ENCODE data around the gene RBM38. TPM values are rescaled to one million over a fixed set of nuclear protein-coding genes. Genes with fewer than 3 reads are reported as not detected.

Gene RBM38
- total RNA-seq, 6 experiments from 2014 or later = 3.7 to 5.7 (median 4.6) TPM

GRCh38 chr20:57394121-57395082 is 3.2 kb downstream of the RBM38 start:
- no peak overlapping the region for H3K4me3 Mint-ChIP-seq
- no peak for DNase-seq
- H3K27me3 Mint-ChIP-seq (ENCODE audit: insufficient read depth) = no peaks in the 10 kb centered on the region; the same call in 1 of the 2 replicates
- H3K27ac Mint-ChIP-seq = no peak overlapping the region
- H3K9me3 Mint-ChIP-seq = no peaks in the 10 kb centered on the region
- H3K36me3 Mint-ChIP-seq (ENCODE audit: low read depth) = peaks cover 5% of the 10 kb centered on the region; the same call in 1 of the 2 replicates
- TF ChIP-seq CTCF (IDR thresholded peaks at IDR 0.05) = no peak
- peaks cover 7% of the 10 kb centered on the region for H3K4me1 Mint-ChIP-seq (ENCODE audit: low read depth)

- TF ChIP-seq CTCF (IDR thresholded peaks at IDR 0.05) = no peak
- no peak overlapping the region for H3K4me3 Mint-ChIP-seq
- H3K4me1 Mint-ChIP-seq (ENCODE audit: low read depth) = peaks cover 8% of the 10 kb centered on the region
- no peak for DNase-seq
- peaks cover 5% of the 10 kb centered on the region; the same call in 1 of the 2 replicates for H3K36me3 Mint-ChIP-seq (ENCODE audit: low read depth)
- no peaks in the 10 kb centered on the region for H3K9me3 Mint-ChIP-seq
- no peak overlapping the region; the same call in 1 of the 2 replicates for H3K27ac Mint-ChIP-seq
- H3K27me3 Mint-ChIP-seq (ENCODE audit: insufficient read depth) = no peaks in the 10 kb centered on the region; the same call in 1 of the 2 replicates
These were observed 4.1 kb downstream of the RBM38 start for GRCh38 chr20:57395111-57395966.

- Mint-ChIP-seq H3K27me3 (ENCODE audit: insufficient read depth) (no peaks in the 10 kb centered on the region; the same call in 1 of the 2 replicates), H3K9me3 (no peaks in the 10 kb centered on the region), H3K36me3 (ENCODE audit: low read depth) (peaks cover 7% of the 10 kb centered on the region; the same call in 1 of the 2 replicates), H3K4me3 (no peak overlapping the region), H3K4me1 (ENCODE audit: low read depth) (peaks cover 8% of the 10 kb centered on the region), H3K27ac (no peak overlapping the region)
- TF ChIP-seq CTCF (IDR thresholded peaks at IDR 0.05) = no peak
- no peak for DNase-seq
These were observed 5.2 kb downstream of the RBM38 start for GRCh38 chr20:57396212-57396983.

GRCh38 chr20:57396984-57397692 is 5.9 kb downstream of the RBM38 start:
- H3K27ac Mint-ChIP-seq = no peak overlapping the region
- H3K9me3 Mint-ChIP-seq = no peaks in the 10 kb centered on the region
- no peak for TF ChIP-seq CTCF (IDR thresholded peaks at IDR 0.05)
- no peak for DNase-seq
- no peak overlapping the region for H3K4me3 Mint-ChIP-seq
- peaks cover 9% of the 10 kb centered on the region; the same call in 1 of the 2 replicates for H3K36me3 Mint-ChIP-seq (ENCODE audit: low read depth)
- H3K27me3 Mint-ChIP-seq (ENCODE audit: insufficient read depth) = no peaks in the 10 kb centered on the region; the same call in 1 of the 2 replicates
- peaks cover 8% of the 10 kb centered on the region for H3K4me1 Mint-ChIP-seq (ENCODE audit: low read depth)

All from HFFc6 (cell line).